GM10266 (cell line): ENCODE results near the gene ARHGEF25.

ENCODE experiments used
- DNase-seq: peaks from one replicate; pipeline ENCODE4 v3.0.0; 2012; ENCODE audit errors: extremely low spot score
- TF ChIP-seq, protein P1 (sequence below): IDR thresholded peaks from 2 replicates; pipeline ENCODE4 v1.5.1; 2012; ENCODE audit warnings: mild to moderate bottlenecking, low read depth; ENCODE audit not compliant: control insufficient read depth, insufficient read depth; ENCODE audit errors: missing control alignments

Gene ARHGEF25

DNA sequence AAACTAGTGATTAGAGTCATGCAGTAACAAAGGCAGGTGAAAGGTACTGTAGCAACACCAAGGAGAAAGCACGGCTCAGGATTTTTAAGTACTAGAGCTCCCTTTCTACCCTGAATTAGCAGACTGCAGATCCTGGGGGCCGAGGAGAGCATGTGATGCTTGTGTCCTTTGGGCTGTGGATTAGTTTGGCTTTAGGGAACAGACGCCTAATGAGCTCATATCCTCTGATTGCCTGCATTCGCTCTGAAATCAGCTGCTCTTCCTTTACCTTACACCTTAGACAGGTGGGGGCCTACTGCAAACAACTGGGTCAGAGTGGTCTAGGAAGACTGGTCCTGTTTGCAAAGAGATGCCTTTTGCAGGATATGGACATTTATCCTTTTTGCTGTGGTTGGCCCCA is 18.0 kb upstream of the ARHGEF25 start:
- DNase-seq = no peak

DNA sequence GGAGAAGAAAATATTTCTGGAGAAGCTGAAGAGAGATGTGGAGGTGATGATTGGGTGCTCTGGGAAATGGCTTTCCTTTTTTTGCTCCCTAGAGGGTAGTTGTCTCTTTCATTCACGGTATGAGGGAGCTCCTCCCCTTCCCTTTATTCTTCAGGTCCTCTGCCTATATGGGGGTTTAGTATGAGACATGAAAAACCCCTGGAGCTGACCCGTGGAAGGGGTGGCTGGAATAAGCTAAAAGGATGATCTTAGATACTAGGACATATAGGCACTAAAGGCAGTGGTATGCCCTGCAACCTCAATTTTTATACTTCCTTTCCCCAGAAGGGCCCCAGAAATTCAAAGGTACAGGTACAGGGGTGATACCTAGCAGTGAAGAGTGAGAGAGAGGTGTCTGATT is 10.8 kb upstream of the ARHGEF25 start:
- TF ChIP-seq, protein P1, sequence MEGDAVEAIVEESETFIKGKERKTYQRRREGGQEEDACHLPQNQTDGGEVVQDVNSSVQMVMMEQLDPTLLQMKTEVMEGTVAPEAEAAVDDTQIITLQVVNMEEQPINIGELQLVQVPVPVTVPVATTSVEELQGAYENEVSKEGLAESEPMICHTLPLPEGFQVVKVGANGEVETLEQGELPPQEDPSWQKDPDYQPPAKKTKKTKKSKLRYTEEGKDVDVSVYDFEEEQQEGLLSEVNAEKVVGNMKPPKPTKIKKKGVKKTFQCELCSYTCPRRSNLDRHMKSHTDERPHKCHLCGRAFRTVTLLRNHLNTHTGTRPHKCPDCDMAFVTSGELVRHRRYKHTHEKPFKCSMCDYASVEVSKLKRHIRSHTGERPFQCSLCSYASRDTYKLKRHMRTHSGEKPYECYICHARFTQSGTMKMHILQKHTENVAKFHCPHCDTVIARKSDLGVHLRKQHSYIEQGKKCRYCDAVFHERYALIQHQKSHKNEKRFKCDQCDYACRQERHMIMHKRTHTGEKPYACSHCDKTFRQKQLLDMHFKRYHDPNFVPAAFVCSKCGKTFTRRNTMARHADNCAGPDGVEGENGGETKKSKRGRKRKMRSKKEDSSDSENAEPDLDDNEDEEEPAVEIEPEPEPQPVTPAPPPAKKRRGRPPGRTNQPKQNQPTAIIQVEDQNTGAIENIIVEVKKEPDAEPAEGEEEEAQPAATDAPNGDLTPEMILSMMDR = no peak
- no peak for DNase-seq

More for the DNA sequence above, 18.0 kb upstream of the ARHGEF25 start:
- TF ChIP-seq, protein P1 = no peak

DNA sequence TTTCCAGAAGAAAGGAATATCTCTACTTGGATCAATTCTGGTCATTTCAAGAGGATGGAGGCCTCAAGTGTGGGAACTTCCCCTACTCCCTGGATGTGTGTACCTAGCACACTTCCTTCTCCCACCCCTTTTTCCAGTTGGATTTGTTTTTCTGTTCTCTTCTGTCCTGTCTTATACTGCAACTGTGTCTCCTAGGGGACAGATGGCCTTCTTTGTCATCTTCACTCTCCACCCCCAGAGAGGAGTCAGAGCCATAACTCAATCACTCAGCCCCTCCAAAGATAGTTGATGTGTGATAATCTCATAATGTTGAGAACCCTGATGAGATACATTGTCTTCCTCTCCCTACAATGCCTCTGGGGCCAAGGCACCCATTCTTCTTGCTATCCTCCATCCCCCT is 8.7 kb upstream of the ARHGEF25 start:
- TF ChIP-seq, protein P1 = no peak

DNA sequence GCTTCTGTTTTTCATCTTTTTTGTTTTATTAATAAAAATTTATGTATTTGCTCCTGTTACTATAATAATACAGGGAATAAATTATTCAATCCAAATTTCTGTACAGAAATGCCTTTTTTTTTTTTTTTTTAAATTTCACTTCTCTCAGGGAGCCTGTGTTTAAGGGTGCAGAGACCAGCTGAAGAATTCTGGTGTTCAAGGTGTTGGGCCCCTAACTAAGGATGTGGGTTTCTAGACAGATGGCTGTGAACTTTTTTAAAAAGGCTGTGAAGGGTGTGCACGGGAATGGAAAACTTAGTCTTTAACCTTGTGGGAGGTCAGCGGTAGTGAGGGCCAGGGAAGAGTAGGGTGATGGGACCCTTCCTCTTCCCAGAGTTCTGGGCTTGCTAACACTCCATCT is 7.9 kb upstream of the ARHGEF25 start:
- TF ChIP-seq, protein P1 = no peak
- no peak for DNase-seq

More for the DNA sequence above, 8.7 kb upstream of the ARHGEF25 start:
- DNase-seq = no peak

DNA sequence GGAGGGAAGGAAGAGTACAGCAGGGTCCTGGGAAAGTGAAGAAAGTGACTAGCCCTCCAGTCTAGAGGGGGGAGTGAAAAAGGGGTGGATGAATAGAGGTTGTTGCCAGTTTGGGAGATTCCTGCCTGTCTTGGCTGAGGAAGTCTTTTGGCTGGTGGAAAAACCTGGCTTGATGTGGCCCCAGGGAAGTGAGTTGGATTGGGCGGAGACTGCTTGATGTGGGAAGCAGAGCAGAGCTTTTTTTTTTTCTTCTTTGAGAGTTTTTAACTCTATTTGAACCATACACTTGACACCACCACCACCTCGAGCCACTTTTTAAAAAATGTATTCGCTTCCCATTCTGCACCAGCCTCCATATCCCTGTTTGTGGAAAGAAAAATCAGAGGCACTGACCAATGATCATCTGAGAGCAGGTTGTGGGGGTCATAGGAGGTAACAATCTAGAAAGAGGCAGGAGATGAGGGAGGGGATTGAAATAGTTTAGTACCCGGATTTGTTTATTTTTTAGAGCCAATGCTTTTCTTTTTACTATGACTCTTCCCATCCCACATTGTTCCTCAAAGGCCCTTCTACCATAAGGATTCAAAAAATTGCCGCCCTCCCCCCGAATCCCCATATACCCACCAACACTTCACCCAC is 7.3 kb upstream of the ARHGEF25 start:
- TF ChIP-seq, protein P1 = no peak
- DNase-seq = no peak

DNA sequence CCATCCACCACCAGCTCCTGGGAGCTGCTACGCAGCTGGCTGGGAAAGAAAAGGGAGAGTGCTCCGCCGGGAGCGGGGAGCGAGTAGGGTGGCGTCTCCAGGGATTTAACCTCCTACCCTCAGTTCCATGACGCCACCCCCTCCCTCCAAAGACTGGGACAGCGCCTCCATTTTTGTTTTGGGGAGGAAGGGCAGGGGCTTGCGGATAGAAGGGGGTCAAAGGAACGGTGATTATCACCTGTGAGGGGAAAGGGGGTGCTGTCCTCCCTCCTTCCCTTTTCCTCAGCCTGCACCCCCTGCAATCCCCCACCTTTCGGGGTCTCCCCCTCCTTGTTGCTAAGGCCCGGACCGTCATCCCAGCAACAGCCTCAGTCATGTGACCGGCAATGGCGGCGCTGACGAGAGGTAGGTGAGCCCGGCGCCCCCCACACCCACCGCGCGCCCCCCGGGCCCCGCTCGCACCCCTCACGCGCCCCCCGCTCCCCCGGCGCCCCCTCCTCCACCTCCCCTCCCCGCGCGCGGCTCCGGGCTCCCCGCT is 6.7 kb upstream of the ARHGEF25 start, which contains the start of gene DTX3:
DTX3 (plus strand) TSS at position 371 of the 538 bp plus-strand sequence. CDS start 1,694 bp downstream, outside the sequence.
- TF ChIP-seq, protein P1 = no peak
- DNase-seq = peak; percentile 79
